ENCODE results near the gene RAB7A.

DNA sequence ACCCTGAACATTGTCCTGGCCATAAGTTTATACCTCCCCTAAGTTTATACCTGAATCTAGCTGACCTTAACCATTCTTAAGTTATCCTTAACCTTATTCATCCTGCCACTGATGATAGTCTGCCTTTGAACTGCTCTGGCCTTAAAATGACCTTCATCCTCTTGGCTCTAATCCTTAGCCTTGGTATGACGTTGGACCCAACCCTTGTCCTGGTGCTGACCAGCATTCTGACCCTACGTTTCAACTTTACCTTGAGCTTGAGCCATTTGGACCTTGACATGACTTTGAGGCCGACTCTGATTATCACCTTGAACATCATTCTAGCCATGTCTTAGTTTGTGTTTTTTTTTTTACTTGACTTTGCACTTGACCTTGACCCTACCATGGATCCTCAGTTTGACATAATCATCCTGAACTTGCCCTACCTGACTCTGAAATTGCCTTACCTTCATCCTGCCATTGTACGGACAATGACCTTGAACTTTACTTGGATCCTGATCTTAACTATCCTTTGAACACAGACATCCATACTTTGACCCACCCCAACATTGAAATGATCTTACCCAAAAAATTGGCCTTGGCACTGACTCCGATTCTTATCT lies 92.3 kb downstream of the RAB7A start:
- TF ChIP-seq, protein P1, sequence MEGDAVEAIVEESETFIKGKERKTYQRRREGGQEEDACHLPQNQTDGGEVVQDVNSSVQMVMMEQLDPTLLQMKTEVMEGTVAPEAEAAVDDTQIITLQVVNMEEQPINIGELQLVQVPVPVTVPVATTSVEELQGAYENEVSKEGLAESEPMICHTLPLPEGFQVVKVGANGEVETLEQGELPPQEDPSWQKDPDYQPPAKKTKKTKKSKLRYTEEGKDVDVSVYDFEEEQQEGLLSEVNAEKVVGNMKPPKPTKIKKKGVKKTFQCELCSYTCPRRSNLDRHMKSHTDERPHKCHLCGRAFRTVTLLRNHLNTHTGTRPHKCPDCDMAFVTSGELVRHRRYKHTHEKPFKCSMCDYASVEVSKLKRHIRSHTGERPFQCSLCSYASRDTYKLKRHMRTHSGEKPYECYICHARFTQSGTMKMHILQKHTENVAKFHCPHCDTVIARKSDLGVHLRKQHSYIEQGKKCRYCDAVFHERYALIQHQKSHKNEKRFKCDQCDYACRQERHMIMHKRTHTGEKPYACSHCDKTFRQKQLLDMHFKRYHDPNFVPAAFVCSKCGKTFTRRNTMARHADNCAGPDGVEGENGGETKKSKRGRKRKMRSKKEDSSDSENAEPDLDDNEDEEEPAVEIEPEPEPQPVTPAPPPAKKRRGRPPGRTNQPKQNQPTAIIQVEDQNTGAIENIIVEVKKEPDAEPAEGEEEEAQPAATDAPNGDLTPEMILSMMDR (IDR thresholded peaks at IDR 0.05), result no peak
- TF ChIP-seq POLR2AphosphoS5 (IDR thresholded peaks at IDR 0.05), result no peak

Measured in stomach (tissue), 4 donors.